Tibial artery (tissue), 4 donors: ENCODE results near the gene RANBP10.

Experiments used
- DNase-seq, 2 donors: peaks; one replicate each; pipeline ENCODE4 v3.0.0-alpha.2; 2019
- H3K27ac ChIP-seq, 2 donors: fragments of 200-600 bp; sonication (generic) in 1 of 2; 1 replicate in 1 of 2; 2 replicates in 1 of 2; pipeline ENCODE4 v1.5.1; 2018 to 2019; ENCODE audit warnings: mild to moderate bottlenecking in 1 of 2
- H3K27me3 ChIP-seq, 2 donors: fragments of 200-600 bp; sonication (generic) in 1 of 2; one replicate each; pipeline versions ENCODE4 v1.5.1 to v1.6.0; 2016 to 2019
- H3K36me3 ChIP-seq, 3 donors: fragments of 200-600 bp; sonication (generic) in 2 of 3; one replicate each; pipeline ENCODE4 v1.5.1; 2016 to 2019; ENCODE audit warnings: mild to moderate bottlenecking in 2 of 3
- H3K4me1 ChIP-seq, 4 donors: fragments of 200-600 bp; sonication (generic) in 2 of 4; 1 replicate in 3 of 4; 2 replicates in 1 of 4; pipeline ENCODE4 v1.5.1; 2016 to 2019
- H3K4me3 ChIP-seq, 2 donors: fragments of 200-600 bp; sonication (generic) in 1 of 2; 1 replicate in 1 of 2; 2 replicates in 1 of 2; pipeline ENCODE4 v1.5.1; 2018 to 2019; ENCODE audit warnings: mild to moderate bottlenecking in 2 of 2
- H3K9me3 ChIP-seq, 3 donors: fragments of 200-600 bp; sonication (generic) in 1 of 3; one replicate each; pipeline ENCODE4 v1.5.1; 2016 to 2019
- CTCF ChIP-seq, 2 experiments: fragments of 200-600 bp in 1 of 2; fragments of 450-650 bp in 1 of 2; IDR thresholded peaks; one replicate each; pipeline ENCODE4 v1.5.1; 2017 to 2019; ENCODE audit warnings: antibody characterized with exemption in 2 of 2, mild to moderate bottlenecking in 1 of 2, moderate library complexity in 1 of 2
- intact Hi-C: fragments of 100-400 bp; cut with DNase I; formaldehyde crosslinking; loops from one replicate; pipeline ENCODE4 v1.15.0; 2023; ENCODE audit warnings: low total_unique reads

Gene RANBP10

GRCh38 chr16:67825119-67825518 is 18.8 kb upstream of the RANBP10 start:
- Histone ChIP-seq H3K36me3 (peaks cover 9 to 49% (median 28%) of the 10 kb centered on the region in 3 donors), H3K27ac (no peak overlapping the region), H3K4me3 (no peak overlapping the region), H3K9me3 (no peaks in the 10 kb centered on the region), H3K4me1 (no peaks in the 10 kb centered on the region), H3K27me3 (no peaks in the 10 kb centered on the region)
- TF ChIP-seq CTCF (IDR thresholded peaks at IDR 0.05): no peak
- DNase-seq: no peak
- intact Hi-C loops: no loop called here

GRCh38 chr16:67822511-67822910 is 16.2 kb upstream of the RANBP10 start:
- H3K27me3 ChIP-seq: no peaks in the 10 kb centered on the region
- H3K36me3 ChIP-seq: peaks cover 0 to 23% (median 8%) of the 10 kb centered on the region in 3 donors
- no peak for TF ChIP-seq CTCF (IDR thresholded peaks at IDR 0.05)
- H3K27ac ChIP-seq: no peak overlapping the region
- no peak overlapping the region for H3K4me3 ChIP-seq
- intact Hi-C loops: no loop called here
- no peaks in the 10 kb centered on the region for H3K4me1 ChIP-seq
- DNase-seq: no peak
- H3K9me3 ChIP-seq: no peaks in the 10 kb centered on the region

- intact Hi-C loops: no loop called here
Observed at GRCh38 chr16:67820608-67821259, 14.4 kb upstream of the RANBP10 start.

GRCh38 chr16:67814567-67814966 is 8.2 kb upstream of the RANBP10 start:
- H3K4me3 ChIP-seq: no peak overlapping the region
- no peaks in the 10 kb centered on the region for H3K27me3 ChIP-seq
- intact Hi-C loops: no loop called here
- no peaks in the 10 kb centered on the region for H3K36me3 ChIP-seq
- H3K27ac ChIP-seq: no peak overlapping the region
- no peak for DNase-seq
- TF ChIP-seq CTCF (IDR thresholded peaks at IDR 0.05): no peak
- peaks cover 0 to 6% (median 2%) of the 10 kb centered on the region in 4 donors for H3K4me1 ChIP-seq
- no peaks in the 10 kb centered on the region for H3K9me3 ChIP-seq

More at GRCh38 chr16:67820608-67821259, 14.4 kb upstream of the RANBP10 start:
- Histone ChIP-seq H3K9me3 (no peaks in the 10 kb centered on the region), H3K4me1 (peaks cover 0 to 6% (median 2%) of the 10 kb centered on the region in 4 donors), H3K4me3 (no peak overlapping the region), H3K36me3 (peaks cover 0 to 5% (median 0%) of the 10 kb centered on the region in 3 donors), H3K27me3 (no peaks in the 10 kb centered on the region), H3K27ac (no peak overlapping the region)
- no peak for TF ChIP-seq CTCF (IDR thresholded peaks at IDR 0.05)
- DNase-seq: no peak

GRCh38 chr16:67811899-67812298 is 5.5 kb upstream of the RANBP10 start:
- no peak overlapping the region for H3K4me3 ChIP-seq
- H3K4me1 ChIP-seq: peaks cover 0 to 13% (median 5%) of the 10 kb centered on the region in 4 donors
- no peak overlapping the region for H3K27ac ChIP-seq
- no peaks in the 10 kb centered on the region for H3K9me3 ChIP-seq
- intact Hi-C loops: no loop called here
- no peak for DNase-seq
- TF ChIP-seq CTCF (IDR thresholded peaks at IDR 0.05): no peak
- H3K27me3 ChIP-seq: no peaks in the 10 kb centered on the region
- H3K36me3 ChIP-seq: no peaks in the 10 kb centered on the region
